DMS153 treated with DMSO at 0.1 percent for 48 hours (cell line): ENCODE data around the gene SLC25A25.
A peak's percentile ranks its signal among the peaks of the same experiment; 100 is the strongest.

ENCODE experiments used
- DNase-seq: peaks from one replicate; lab custom pipeline; 2025; ENCODE audit not compliant: unreplicated experiment; lab: John Stamatoyannopoulos, UW

The SLC25A25 gene

GRCh38 chr9:128096616-128097536 is 28.8 kb downstream of the SLC25A25 start:
- no peak for DNase-seq

DNA sequence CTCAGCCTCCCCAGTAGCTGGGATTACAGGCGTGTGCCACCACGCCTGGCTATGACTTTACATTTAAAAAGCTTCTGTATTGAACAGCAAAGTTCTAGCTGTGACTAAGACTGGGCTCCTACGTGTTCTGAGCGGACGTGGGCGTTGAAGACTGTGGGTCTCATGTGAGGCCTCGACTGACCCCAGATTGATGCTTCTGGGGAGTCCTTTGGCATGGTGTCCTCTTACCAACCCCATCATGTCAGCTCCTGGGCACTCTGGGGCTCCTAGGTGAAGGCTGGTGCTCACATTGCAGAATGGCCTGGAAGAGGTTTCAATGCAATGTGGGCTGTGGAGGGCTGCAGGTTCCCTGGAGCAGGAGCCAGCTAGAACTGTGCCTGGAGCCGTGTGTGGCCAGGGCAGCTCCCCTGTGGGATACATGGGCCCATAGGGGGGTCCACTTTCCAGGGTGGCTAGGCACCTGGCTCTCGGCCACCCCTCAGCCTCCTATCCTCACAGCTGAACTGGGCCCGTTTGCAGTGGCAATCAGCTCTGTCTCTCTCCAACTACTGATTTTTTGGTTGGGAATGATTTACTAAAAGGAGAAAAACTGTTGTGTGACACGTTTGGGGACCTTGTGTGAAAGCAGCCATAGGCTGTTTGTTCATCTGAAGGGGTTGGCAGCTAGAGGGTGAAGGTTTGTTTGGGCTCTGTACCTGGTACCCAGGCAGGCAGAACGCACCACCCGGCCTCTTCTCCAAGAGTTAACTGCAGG is 29.7 kb downstream of the SLC25A25 start:
- no peak for DNase-seq

DNA sequence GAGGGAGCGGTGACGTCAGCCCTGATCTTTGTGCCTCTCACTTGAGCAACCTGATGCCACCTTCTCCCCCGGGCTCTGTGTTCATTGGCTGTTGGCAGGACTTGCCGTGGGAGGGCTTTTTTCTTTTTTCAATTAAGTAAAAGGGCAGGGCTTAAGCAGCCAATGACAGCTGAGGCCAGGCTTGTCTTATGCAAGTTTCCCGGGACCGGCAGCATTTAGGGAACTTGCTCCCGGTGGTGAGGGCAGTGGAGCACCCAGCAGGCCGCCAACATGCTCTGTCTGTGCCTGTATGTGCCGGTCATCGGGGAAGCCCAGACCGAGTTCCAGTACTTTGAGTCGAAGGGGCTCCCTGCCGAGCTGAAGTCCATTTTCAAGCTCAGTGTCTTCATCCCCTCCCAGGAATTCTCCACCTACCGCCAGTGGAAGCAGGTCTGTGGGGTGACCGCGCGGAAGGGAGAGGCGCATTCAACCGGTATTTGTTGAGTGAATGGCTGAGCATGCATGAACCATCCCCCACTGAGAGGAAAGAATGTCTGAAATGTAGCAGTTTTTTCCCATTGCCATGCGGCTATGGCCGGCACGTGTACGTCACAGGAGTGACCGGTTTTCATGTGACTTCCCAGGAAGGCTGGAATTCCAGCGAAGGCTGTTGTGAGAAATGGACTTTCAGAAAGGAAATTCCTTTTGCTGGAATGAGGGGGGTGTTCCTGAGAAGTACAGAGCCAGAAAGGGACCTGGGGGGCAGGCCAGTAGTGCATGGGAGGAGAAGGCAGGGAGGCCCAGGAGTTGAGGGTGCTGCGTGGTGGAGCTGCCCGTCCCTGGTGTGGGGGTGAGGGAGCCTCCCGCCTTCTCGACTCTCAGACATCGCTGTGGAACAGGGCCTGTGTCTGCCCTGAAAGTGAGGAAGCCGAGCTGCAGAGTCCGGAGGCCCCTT is 30.5 kb downstream of the SLC25A25 start:
- peak; percentile 95 for DNase-seq

DNA sequence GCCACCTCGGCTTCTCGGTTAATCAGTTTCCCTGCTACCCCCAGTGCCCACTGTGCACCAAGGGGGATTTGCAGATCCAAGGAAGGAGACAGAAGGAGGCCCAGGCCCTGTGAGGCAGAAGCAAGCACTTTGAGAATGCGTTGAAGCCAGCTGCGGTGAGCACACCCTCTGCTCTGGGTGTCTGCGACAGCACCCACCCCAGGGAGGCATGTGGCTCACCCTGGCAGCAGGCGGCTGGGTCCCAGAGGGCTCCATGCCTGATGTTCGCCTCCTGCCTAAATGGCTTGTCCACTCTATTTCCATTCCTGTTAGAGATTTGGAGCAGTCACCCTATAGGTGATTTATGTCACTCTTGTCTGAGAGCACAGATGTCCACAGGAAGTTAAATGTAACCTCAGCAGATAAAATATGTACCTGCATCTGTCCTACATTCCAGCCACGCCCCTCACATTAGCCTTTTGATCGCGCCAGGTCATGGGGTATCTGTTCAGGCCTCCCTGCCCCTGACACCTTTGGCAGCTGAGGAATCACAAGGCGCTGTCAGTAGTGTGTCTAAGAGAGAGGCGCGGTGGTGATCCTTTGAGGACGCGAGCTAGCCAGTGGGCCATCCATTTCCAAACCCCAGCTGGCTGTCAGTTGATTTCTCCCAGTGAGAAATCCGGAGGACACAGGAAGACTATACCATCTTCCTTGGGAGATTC is 31.3 kb downstream of the SLC25A25 start:
- DNase-seq: no peak

DNA sequence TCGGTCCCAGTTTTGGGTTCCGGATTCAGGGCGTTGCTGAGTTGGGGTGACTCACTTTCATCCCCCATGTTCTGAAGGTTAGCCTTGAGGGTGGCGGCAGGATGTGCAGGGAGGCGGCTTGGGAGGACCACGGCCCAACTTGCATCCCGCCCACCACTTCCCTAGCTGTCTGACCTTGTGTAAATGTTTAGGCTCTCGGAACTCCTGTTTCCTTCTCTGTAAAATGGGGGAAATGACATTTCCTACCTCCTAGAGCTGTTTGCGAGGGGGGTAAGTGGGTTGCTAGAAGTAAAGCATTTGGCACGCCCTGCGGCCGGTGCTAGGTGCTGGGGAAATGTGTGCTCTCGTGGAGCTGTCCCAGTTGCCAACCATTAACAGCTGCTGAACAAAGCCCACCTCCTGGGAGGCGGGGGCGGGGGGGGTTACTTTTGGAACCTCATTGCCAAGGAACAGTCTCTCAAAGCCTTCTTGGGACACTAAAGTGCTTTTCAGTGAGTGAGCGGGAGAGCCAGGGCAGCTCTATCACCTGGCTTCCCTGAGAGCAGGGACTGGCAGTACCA is 32.0 kb downstream of the SLC25A25 start:
- no peak for DNase-seq

DNA sequence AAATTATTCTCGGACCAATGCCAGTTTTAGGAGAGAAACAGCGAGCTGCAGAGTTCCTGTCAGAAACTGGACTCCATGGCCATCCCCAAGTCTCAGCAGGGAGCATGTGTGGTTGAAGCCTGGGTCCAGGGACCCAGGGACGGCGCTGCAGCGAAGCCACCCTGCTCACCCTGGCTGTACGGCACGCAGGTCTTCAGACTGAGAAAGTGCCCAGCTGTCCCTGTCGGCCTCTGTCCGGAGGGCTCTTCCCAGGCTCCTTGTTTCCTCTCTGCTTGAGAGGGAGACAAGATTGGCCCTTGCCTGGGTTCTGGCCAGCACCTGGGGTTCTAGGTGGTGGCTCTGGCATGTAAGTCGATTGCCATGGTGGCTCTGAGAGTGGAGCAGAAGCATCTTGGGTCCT is 32.5 kb downstream of the SLC25A25 start:
- no peak for DNase-seq

- no peak for DNase-seq
These were observed 33.2 kb downstream of the SLC25A25 start for GRCh38 chr9:128101231-128101661.

GRCh38 chr9:128101690-128102089 is 33.7 kb downstream of the SLC25A25 start:
- DNase-seq: no peak

- no peak for DNase-seq
These were observed 34.2 kb downstream of the SLC25A25 start for GRCh38 chr9:128102196-128102595.

DNA sequence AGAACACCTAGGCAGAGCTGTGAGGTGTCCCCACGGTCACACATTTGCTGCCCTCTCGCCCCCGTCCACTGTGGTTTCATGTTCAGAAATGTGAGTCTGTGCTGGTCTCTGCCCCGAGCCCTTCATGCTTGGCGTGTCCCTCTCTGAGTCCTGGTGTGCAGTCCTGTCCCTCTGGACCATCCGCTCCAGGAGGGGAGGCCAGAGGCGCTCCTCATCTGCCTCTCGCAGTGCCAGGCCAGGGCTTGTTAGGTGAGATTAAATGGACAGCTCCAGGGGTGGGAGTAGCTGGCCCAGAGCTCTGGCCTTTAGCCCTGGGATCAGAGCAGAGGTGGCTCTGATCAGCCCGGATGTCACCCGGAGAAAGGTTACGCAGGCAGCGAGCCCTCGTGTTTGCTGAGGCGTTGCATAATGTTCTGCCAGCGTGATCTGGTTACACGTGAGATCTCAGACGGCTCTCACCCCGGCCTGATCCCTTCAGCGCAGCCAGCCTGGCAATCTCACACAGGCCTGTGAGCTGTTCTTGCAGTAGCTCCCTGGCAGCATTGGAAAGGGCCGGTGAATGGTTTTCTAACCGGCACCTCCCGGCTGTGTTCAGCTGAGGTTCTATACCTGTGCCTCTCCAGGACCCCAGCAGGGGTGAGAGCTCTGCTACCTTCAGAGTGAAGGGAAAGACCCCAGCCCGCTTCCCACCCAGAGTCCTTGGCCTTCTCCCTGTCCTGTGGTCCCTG is 35.0 kb downstream of the SLC25A25 start:
- DNase-seq: no peak

DNA sequence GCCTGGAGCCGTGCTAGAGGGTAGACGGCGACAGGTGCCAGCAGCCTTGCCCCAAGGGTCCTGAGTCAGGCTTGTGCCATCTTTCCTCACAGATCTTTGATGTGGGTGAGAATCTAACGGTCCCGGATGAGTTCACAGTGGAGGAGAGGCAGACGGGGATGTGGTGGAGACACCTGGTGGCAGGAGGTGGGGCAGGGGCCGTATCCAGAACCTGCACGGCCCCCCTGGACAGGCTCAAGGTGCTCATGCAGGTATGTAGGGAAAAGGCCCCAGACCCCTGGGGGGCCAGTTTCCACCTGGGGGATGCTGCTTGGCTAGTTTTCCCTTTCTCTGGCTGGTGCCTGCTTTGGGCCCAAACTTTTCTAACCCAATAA is 35.5 kb downstream of the SLC25A25 start:
- no peak for DNase-seq

DNA sequence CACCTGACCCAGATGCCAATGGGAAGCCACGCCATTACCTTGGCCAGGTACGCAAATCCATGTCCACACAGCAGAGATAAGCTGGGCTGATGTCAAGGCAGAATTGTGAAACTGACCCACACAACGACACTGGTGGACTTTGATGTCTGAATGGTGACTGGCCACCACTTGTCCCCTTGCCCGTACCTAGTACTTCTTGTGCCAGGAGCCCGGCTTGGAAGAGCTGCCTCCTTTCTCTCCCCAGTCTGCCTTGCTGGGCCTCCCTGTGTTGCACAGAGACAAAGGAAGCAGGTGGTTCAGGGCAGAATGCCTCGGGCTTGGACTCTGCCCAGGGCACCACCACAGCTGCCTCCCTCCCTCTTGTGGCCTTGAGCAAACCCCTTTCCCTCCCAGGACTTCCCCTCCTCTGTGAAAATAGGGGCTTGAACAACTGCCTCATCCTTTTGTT is 36.2 kb downstream of the SLC25A25 start:
- no peak for DNase-seq

DNA sequence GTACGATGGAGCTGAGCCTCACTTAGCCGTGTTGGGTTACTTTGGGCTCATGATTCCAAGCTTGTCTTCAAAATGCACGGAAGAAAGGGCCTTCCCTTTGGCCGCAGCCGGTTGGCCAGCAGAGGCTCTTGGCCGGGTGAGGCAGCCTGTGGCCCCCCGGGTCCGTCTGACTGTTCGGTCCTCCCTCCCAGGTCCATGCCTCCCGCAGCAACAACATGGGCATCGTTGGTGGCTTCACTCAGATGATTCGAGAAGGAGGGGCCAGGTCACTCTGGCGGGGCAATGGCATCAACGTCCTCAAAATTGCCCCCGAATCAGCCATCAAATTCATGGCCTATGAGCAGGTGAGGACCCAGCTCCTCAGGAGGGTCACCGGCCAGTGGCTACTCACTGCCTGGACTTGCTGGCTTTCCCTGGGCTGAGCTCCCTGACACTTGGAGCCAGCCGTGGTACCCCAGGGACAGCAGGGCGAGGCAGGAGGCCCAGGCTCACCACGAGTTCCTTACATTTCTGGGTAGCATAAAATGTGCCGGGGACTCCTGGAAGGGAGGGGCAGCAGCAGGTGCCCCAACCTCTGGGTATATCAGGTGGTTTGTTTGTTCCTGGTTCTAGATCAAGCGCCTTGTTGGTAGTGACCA is 37.6 kb downstream of the SLC25A25 start:
- no peak for DNase-seq

DNA sequence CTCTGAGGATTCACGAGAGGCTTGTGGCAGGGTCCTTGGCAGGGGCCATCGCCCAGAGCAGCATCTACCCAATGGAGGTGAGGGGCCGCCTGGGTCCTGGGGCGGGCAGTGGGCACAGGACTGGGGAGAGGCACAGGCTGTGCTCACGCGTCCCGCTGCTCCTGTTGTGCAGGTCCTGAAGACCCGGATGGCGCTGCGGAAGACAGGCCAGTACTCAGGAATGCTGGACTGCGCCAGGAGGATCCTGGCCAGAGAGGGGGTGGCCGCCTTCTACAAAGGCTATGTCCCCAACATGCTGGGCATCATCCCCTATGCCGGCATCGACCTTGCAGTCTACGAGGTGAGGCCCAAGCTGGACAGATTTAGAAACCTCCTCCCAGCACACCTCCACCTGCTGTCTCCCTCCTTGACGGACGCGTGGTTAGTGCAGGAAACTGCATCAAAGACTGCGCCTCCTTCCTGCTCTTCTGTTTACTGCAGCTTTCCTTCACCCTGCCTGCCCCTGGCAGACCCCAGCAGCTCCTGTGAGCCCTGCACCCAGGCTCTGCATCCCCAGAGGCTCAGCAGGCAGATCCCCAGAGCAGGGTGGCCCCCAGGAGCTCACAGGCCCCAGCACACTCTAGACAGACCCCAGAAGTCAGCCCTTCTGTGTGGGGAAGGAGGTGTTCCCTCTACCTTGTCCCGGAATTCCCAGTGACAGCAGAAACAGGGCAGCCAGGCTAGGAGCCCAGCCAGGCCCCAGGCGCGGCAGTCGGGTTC is 38.3 kb downstream of the SLC25A25 start:
- no peak for DNase-seq

GRCh38 chr9:128106940-128107467 is 39.0 kb downstream of the SLC25A25 start:
- no peak for DNase-seq

DNA sequence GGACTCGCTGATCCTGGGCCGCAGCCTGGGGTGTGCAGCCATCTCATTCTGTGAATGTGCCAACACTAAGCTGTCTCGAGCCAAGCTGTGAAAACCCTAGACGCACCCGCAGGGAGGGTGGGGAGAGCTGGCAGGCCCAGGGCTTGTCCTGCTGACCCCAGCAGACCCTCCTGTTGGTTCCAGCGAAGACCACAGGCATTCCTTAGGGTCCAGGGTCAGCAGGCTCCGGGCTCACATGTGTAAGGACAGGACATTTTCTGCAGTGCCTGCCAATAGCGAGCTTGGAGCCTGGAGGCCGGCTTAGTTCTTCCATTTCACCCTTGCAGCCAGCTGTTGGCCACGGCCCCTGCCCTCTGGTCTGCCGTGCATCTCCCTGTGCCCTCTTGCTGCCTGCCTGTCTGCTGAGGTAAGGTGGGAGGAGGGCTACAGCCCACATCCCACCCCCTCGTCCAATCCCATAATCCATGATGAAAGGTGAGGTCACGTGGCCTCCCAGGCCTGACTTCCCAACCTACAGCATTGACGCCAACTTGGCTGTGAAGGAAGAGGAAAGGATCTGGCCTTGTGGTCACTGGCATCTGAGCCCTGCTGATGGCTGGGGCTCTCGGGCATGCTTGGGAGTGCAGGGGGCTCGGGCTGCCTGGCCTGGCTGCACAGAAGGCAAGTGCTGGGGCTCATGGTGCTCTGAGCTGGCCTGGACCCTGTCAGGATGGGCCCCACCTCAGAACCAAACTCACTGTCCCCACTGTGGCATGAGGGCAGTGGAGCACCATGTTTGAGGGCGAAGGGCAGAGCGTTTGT is 39.6 kb downstream of the SLC25A25 start:
- DNase-seq: no peak
